Measurements from ENCODE around the gene SLIT3.
"Not testable (repeated sequence)": the region's sequence is repeated elsewhere in the genome, so short reads cannot be mapped to it uniquely, and the experiment has no call there.

The SLIT3 gene

GRCh38 chr5:168746893-168747640, 553.9 kb downstream of the SLIT3 start:
- DNase-seq = no peak

GRCh38 chr5:168746126-168746892, 554.6 kb downstream of the SLIT3 start:
- DNase-seq = not testable (repeated sequence)

GRCh38 chr5:168743617-168744016, 557.3 kb downstream of the SLIT3 start:
- no peak for DNase-seq

GRCh38 chr5:168742311-168742710, 558.6 kb downstream of the SLIT3 start:
- not testable (repeated sequence) for DNase-seq

- DNase-seq = no peak
Measured at GRCh38 chr5:168740811-168741213, 560.1 kb downstream of the SLIT3 start.

GRCh38 chr5:168740092-168740800, 560.7 kb downstream of the SLIT3 start:
- DNase-seq = no peak

GRCh38 chr5:168737066-168737465, 563.9 kb downstream of the SLIT3 start:
- no peak for DNase-seq

- no peak for DNase-seq
Measured at GRCh38 chr5:168736281-168736831, 564.6 kb downstream of the SLIT3 start.

GRCh38 chr5:168734620-168735300, 566.2 kb downstream of the SLIT3 start:
- no peak for DNase-seq

- DNase-seq = no peak
Measured at GRCh38 chr5:168734119-168734518, 566.8 kb downstream of the SLIT3 start.

- no peak for DNase-seq
Measured at GRCh38 chr5:168728546-168729211, 572.3 kb downstream of the SLIT3 start.

- no peak for DNase-seq
Measured at GRCh38 chr5:168727547-168727946, 573.4 kb downstream of the SLIT3 start.

- DNase-seq = no peak
Measured at GRCh38 chr5:168726342-168726741, 574.6 kb downstream of the SLIT3 start.

GRCh38 chr5:168724227-168724626, 576.7 kb downstream of the SLIT3 start:
- DNase-seq = no peak

- DNase-seq = no peak
Measured at GRCh38 chr5:168723037-168723436, 577.9 kb downstream of the SLIT3 start.

- no peak for DNase-seq
Measured at GRCh38 chr5:168721966-168722365, 579.0 kb downstream of the SLIT3 start.

- DNase-seq = no peak
Measured at GRCh38 chr5:168721002-168721753, 579.8 kb downstream of the SLIT3 start.

GRCh38 chr5:168720575-168720974, 580.4 kb downstream of the SLIT3 start:
- DNase-seq = no peak

- no peak for DNase-seq
Measured at GRCh38 chr5:168714046-168714445, 586.9 kb downstream of the SLIT3 start.

- no peak for DNase-seq
Measured at GRCh38 chr5:168713051-168713450, 587.9 kb downstream of the SLIT3 start.

- DNase-seq = no peak
Measured at GRCh38 chr5:168712280-168712924, 588.5 kb downstream of the SLIT3 start.

Data from activated CD4-positive, alpha-beta T cell treated with anti-CD3 and anti-CD28 coated beads for 4 hours (primary cell).